Sigmoid colon (tissue), 7 donors: Measurements from ENCODE around the gene NOD2. TPM values are rescaled to one million over a fixed set of nuclear protein-coding genes. Genes with fewer than 3 reads are reported as not detected.

Experiments
- DNase-seq: peaks from one replicate; pipeline ENCODE4 v3.0.0-alpha.2; 2019
- H3K27ac ChIP-seq, 4 donors: fragments of 200-600 bp; sonication (generic); one replicate each; pipeline ENCODE4 v1.5.1; 2016 to 2019; ENCODE audit warnings: mild to moderate bottlenecking in 1 of 4
- H3K27me3 ChIP-seq, 3 donors: fragments of 200-600 bp; sonication (generic); one replicate each; pipeline ENCODE4 v1.5.1; 2019; ENCODE audit warnings: mild to moderate bottlenecking in 1 of 3
- H3K36me3 ChIP-seq, 4 donors: fragments of 200-600 bp; sonication (generic); one replicate each; pipeline ENCODE4 v1.5.1; 2016 to 2019
- H3K4me1 ChIP-seq, 4 donors: fragments of 200-600 bp; sonication (generic); one replicate each; pipeline ENCODE4 v1.5.1; 2017 to 2019
- H3K4me3 ChIP-seq, 4 donors: fragments of 200-600 bp; sonication (generic); one replicate each; pipeline ENCODE4 v1.5.1; 2017 to 2019; ENCODE audit warnings: mild to moderate bottlenecking in 2 of 4, moderate library complexity in 1 of 4
- H3K9me3 ChIP-seq, 4 donors: fragments of 200-600 bp in 3 of 4; sonication (generic) in 3 of 4; one replicate each; pipeline versions ENCODE4 v1.5.1 to v1.6.1; 2013 to 2019
- EP300 ChIP-seq, 4 donors: sonication (generic); formaldehyde crosslinking; IDR thresholded peaks; one replicate each; pipeline ENCODE4 v1.6.1; 2017; ENCODE audit warnings: antibody characterized with exemption in 4 of 4
- POLR2A ChIP-seq, 2 donors: fragments of 450-650 bp; IDR thresholded peaks; one replicate each; pipeline ENCODE4 v1.6.1; 2016; ENCODE audit warnings: antibody characterized with exemption in 2 of 2, mild to moderate bottlenecking in 2 of 2, moderate library complexity in 2 of 2
- POLR2AphosphoS5 ChIP-seq, 4 donors: sonication (generic); formaldehyde crosslinking; IDR thresholded peaks; one replicate each; pipeline ENCODE4 v1.6.1; 2017; ENCODE audit warnings: antibody characterized with exemption in 4 of 4
- WGBS, 2 donors: extraction: QIAGEN DNeasy Blood & Tissue Kit; methylation state at CpG; one replicate each; pipeline ENCODE4 v1.1.7; 2013; 5-methylcytosine and 5-hydroxymethylcytosine counted together
- intact Hi-C: fragments of 100-400 bp; cut with DNase I; formaldehyde crosslinking; loops from one replicate; pipeline ENCODE4 v1.15.1; 2023
- polyA plus RNA-seq, 3 donors: library from polyadenylated mRNA; stranded (reverse); fragments of 200-250 nt; gene quantifications; one replicate each; pipeline ENCODE4 v1.2.3, GENCODE V29; 2013
- total RNA-seq, 4 donors: library from RNA; depleted of rRNA; stranded (reverse); fragments of >200 nt; gene quantifications; one replicate each; pipeline ENCODE4 v1.1.0, GENCODE V29; 2016
- TF ChIP-seq, protein P1 (sequence below), 4 experiments: fragments of 450-650 bp in 3 of 4; fragments of 200-600 bp in 1 of 4; IDR thresholded peaks; one replicate each; pipeline ENCODE4 v1.5.1; 2016 to 2019; ENCODE audit warnings: antibody characterized with exemption in 4 of 4, mild to moderate bottlenecking in 3 of 4, moderate library complexity in 2 of 4
- donor health status: healthy with polysubstance abuse.
- donor health status: Bipolar disorder and iron deficiency.
- donor health status: healthy.

NOD2 gene
- total and polyA plus RNA-seq, 7 donors, result 0.23 to 3.0 (median 2.5) TPM

DNA sequence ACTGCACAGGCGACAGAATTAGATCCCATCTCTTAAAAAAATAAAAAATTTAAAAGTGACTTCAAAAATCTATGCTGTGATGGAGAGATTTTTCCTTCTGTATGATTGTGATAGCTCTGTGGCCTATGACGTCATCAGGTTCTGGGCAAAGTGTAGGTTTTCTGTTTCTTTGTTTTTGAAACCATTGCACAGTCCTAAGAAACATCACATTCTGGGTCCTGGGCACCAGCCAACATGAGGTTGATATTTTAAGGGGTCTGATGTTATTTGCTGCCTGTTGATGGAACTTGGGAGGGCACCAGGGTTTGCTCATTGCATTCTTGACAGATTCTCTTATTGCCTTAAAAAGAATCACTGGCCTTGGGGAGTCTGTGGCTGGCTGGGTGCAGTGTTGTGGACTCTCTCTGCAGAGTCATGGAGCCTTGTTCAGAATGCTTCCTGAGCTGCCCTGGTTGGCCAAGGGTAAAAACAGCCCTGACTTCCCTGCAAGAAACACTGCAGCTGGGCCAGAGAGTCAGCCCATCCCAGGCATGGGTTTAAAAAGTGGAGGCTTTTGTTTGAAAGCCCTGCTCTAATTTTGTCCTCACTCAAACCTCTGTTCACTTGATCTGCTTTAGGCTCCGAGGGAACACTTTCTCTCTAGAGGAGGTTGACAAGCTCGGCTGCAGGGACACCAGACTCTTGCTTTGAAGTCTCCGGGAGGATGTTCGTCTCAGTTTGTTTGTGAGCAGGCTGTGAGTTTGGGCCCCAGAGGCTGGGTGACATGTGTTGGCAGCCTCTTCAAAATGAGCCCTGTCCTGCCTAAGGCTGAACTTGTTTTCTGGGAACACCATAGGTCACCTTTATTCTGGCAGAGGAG, 38.0 kb downstream of the NOD2 start:
- DNase-seq, result no peak
- Histone ChIP-seq H3K4me1 (no peaks in the 10 kb centered on the region), H3K4me3 (no peak overlapping the region), H3K27me3 (no peaks in the 10 kb centered on the region), H3K27ac (no peak overlapping the region), H3K36me3 (no peaks in the 10 kb centered on the region), H3K9me3 (no peaks in the 10 kb centered on the region)
- TF ChIP-seq, protein P1, sequence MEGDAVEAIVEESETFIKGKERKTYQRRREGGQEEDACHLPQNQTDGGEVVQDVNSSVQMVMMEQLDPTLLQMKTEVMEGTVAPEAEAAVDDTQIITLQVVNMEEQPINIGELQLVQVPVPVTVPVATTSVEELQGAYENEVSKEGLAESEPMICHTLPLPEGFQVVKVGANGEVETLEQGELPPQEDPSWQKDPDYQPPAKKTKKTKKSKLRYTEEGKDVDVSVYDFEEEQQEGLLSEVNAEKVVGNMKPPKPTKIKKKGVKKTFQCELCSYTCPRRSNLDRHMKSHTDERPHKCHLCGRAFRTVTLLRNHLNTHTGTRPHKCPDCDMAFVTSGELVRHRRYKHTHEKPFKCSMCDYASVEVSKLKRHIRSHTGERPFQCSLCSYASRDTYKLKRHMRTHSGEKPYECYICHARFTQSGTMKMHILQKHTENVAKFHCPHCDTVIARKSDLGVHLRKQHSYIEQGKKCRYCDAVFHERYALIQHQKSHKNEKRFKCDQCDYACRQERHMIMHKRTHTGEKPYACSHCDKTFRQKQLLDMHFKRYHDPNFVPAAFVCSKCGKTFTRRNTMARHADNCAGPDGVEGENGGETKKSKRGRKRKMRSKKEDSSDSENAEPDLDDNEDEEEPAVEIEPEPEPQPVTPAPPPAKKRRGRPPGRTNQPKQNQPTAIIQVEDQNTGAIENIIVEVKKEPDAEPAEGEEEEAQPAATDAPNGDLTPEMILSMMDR (IDR thresholded peaks at IDR 0.05), result no peak
- TF ChIP-seq POLR2A (IDR thresholded peaks at IDR 0.05), result no peak
- no peak for TF ChIP-seq EP300 (IDR thresholded peaks at IDR 0.05)
- TF ChIP-seq POLR2AphosphoS5 (IDR thresholded peaks at IDR 0.05), result no peak
- intact Hi-C loops, result no loop called here
- 82 to 91% methylated on average over 6 of the region's 6 CpGs for WGBS, 2 donors

DNA sequence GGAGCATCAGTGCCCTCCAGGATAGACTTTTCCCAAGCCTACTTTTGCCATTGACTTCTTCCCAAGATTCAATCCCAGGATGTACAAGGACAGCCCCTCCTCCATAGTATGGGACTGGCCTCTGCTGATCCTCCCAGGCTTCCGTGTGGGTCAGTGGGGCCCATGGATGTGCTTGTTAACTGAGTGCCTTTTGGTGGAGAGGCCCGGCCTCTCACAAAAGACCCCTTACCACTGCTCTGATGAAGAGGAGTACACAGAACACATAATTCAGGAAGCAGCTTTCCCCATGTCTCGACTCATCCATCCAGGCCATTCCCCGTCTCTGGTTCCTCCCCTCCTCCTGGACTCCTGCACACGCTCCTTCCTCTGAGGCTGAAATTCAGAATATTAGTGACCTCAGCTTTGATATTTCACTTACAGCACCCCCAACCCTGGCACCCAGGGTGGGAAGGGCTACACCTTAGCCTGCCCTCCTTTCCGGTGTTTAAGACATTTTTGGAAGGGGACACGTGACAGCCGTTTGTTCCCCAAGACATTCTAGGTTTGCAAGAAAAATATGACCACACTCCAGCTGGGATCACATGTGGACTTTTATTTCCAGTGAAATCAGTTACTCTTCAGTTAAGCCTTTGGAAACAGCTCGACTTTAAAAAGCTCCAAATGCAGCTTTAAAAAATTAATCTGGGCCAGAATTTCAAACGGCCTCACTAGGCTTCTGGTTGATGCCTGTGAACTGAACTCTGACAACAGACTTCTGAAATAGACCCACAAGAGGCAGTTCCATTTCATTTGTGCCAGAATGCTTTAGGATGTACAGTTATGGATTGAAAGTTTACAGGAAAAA, 38.8 kb downstream of the NOD2 start:
- intact Hi-C loops, result no loop called here
- H3K27ac ChIP-seq, result no peak overlapping the region
- no peak for DNase-seq
- no peaks in the 10 kb centered on the region for H3K4me1 ChIP-seq
- no peaks in the 10 kb centered on the region for H3K27me3 ChIP-seq
- no peak for TF ChIP-seq POLR2AphosphoS5 (IDR thresholded peaks at IDR 0.05)
- TF ChIP-seq EP300 (IDR thresholded peaks at IDR 0.05), result no peak
- no peak for TF ChIP-seq POLR2A (IDR thresholded peaks at IDR 0.05)
- TF ChIP-seq, protein P1 (IDR thresholded peaks at IDR 0.05), result no peak
- 81 to 84% methylated on average over 10 of the region's 10 CpGs for WGBS, 2 donors
- H3K9me3 ChIP-seq, result no peaks in the 10 kb centered on the region
- H3K36me3 ChIP-seq, result no peaks in the 10 kb centered on the region
- no peak overlapping the region for H3K4me3 ChIP-seq

DNA sequence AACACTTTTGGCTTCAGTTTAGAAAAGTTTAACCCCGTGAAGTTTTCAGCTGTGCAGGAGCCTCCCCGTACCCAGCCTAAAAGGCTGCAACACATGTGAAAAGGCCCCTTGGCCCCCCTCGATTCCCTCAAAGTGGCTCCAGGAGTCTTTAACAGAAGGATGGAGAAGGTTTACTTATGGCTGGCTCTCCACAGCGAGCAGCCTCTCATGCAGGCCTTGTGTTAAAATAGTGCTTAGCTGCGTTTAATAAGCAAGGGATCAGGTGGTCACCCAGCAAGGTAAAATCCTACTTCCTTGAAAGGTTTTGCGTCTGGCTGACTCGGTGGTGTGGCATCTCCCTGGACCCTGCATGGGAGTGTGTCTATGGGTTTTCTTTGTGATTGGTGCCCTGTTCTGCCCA, 40.1 kb downstream of the NOD2 start:
- no peaks in the 10 kb centered on the region for H3K9me3 ChIP-seq
- TF ChIP-seq POLR2A (IDR thresholded peaks at IDR 0.05) (no peak), POLR2AphosphoS5 (IDR thresholded peaks at IDR 0.05) (no peak), EP300 (IDR thresholded peaks at IDR 0.05) (no peak)
- DNase-seq, result no peak
- H3K36me3 ChIP-seq, result no peaks in the 10 kb centered on the region
- WGBS, 2 donors, result 92 to 94% methylated on average over 7 of the region's 7 CpGs
- H3K4me3 ChIP-seq, result no peak overlapping the region
- intact Hi-C loops, result no loop called here
- H3K4me1 ChIP-seq, result no peaks in the 10 kb centered on the region
- no peaks in the 10 kb centered on the region for H3K27me3 ChIP-seq
- H3K27ac ChIP-seq, result no peak overlapping the region

DNA sequence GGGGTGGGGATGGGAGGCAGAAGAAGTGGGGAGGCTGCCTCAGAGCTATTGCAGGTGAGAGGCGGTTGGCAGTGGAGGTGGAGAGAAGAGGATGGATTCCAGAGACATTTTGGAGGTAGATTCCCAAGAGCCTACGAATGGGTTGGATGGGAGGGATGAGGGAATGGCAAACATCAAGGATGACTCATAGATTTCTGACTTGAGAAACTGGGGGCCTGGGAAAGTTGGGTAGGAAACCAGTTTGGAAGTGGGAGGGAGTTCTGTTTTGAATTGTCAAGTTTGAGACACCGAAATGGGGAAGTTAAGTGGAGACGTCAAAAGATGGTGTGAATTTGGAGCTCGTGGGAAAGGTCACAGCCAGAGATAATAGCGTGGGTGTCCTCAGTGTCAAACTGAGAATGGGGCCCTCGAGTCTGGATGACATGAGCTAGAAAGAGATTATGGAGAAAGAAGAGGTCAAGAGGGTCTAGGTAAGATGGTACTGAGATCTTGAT, 42.3 kb downstream of the NOD2 start:
- DNase-seq, result no peak
- Histone ChIP-seq H3K27me3 (no peaks in the 10 kb centered on the region), H3K4me1 (no peaks in the 10 kb centered on the region), H3K36me3 (no peaks in the 10 kb centered on the region), H3K27ac (no peak overlapping the region), H3K4me3 (no peak overlapping the region), H3K9me3 (no peaks in the 10 kb centered on the region)
- intact Hi-C loops, result no loop called here
- TF ChIP-seq POLR2A (IDR thresholded peaks at IDR 0.05) (no peak), EP300 (IDR thresholded peaks at IDR 0.05) (no peak), POLR2AphosphoS5 (IDR thresholded peaks at IDR 0.05) (no peak)
- TF ChIP-seq, protein P1 (IDR thresholded peaks at IDR 0.05), result no peak
- WGBS, 2 donors, result 66 to 80% methylated on average over 7 of the region's 7 CpGs

DNA sequence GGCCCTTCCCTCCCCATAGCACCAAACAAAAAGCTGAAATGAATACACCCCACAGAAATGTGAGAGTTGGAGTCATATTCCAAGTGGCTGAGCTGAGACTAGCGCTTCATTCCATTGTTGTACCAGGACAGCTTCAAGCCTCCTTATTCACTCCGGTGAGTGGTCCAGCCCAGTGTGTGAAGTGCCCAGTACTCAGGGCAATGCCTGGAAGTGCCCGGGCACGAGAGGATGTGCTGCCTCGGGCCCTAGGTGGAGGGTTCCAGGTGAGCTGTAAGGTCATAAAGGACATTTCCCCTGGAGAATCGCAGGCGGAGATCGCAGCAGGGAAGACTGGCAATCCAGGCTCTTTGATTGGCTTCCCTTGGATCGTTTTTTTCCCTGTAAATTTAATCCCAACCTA, 43.0 kb downstream of the NOD2 start:
- Histone ChIP-seq H3K4me3 (no peak overlapping the region), H3K4me1 (peaks cover 0 to 7% (median 3%) of the 10 kb centered on the region in 4 donors), H3K9me3 (no peaks in the 10 kb centered on the region), H3K27ac (no peak overlapping the region), H3K36me3 (no peaks in the 10 kb centered on the region), H3K27me3 (no peaks in the 10 kb centered on the region)
- WGBS, 2 donors, result 82 to 86% methylated on average over 9 of the region's 9 CpGs
- intact Hi-C loops, result no loop called here
- TF ChIP-seq EP300 (IDR thresholded peaks at IDR 0.05) (no peak), POLR2A (IDR thresholded peaks at IDR 0.05) (no peak), POLR2AphosphoS5 (IDR thresholded peaks at IDR 0.05) (no peak)
- no peak for DNase-seq
